Stomach (tissue), 4 donors: ENCODE results near the gene GALNT2.

Experiments used
- CTCF ChIP-seq, 7 experiments: fragments of 450-650 bp in 4 of 7; fragments of 200-600 bp in 3 of 7; sonication (generic) in 3 of 7; IDR thresholded peaks; one replicate each; pipeline ENCODE4 v1.5.1; 2016 to 2019; ENCODE audit warnings: antibody characterized with exemption in 7 of 7, control low read depth in 2 of 7, mild to moderate bottlenecking in 1 of 7
- POLR2A ChIP-seq, 4 donors: fragments of 450-650 bp; IDR thresholded peaks; one replicate each; pipeline ENCODE4 v1.6.1; 2016; ENCODE audit warnings: antibody characterized with exemption in 4 of 4, control low read depth in 2 of 4, mild to moderate bottlenecking in 1 of 4, moderate library complexity in 1 of 4
- POLR2AphosphoS5 ChIP-seq, 3 donors: sonication (generic); formaldehyde crosslinking; IDR thresholded peaks; one replicate each; pipeline ENCODE4 v1.6.1; 2016; ENCODE audit warnings: antibody characterized with exemption in 3 of 3

DNA sequence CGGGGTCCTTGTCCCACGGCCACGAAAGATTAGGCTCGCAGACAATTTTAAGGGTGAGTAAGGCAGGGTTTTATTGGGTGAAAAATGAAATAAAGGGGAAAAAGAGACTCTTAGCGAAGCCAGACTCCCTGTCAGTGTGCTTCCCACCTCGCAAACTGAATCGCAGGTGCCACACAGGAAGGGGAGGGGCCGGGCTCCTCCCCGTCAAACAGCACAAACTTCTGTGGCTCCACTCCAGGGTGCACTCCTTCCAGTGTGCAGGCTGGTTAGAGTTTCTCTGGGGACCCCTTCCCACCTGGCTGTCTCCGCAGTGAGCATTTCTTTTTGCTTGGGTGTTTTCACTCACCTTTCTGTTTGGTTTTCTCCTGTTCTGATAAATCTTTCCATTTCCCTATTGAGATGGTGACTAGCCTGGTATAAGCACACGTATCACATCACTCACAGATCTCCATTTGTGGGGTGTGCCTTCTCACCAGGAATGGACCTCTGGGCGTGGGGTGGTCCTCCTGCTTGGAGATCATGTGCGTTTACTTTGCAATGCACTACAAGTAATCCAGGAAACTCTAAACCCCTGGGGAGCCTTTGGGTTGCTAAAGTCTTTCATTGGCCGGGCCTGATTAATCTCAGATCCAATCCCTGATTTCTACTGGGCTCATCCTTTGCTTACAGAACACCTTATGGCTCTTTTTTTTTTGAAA, 37.6 kb upstream of the GALNT2 start:
- TF ChIP-seq CTCF (IDR thresholded peaks at IDR 0.05) (no peak), POLR2A (IDR thresholded peaks at IDR 0.05) (no peak), POLR2AphosphoS5 (IDR thresholded peaks at IDR 0.05) (no peak)
